CD4-positive, alpha-beta T cell (primary cell): Measurements from ENCODE around the gene NR2F1-AS1. TPM values are rescaled to one million over a fixed set of nuclear protein-coding genes. Genes with fewer than 3 reads are reported as not detected.

Experiments used
- ATAC-seq: fragments of 200-7000 bp; cut with Tn5 transposase; one replicate; pipeline ENCODE4 v1.10.0; 2022; ENCODE audit warnings: mild to moderate bottlenecking; ENCODE audit not compliant: poor library complexity
- CTCF ChIA-PET: fragments of 350-600 bp; sonication (Branson Sonifier 250); formaldehyde crosslinking; loops from one replicate; lab custom pipeline; 2021; ENCODE audit warnings: antibody characterized with exemption, inconsistent platforms; lab: Charles Lee
- POLR2A ChIA-PET: fragments of 350-600 bp; sonication (Branson Sonifier 250); formaldehyde crosslinking; loops from one replicate; lab custom pipeline; 2021; ENCODE audit warnings: antibody characterized with exemption, inconsistent platforms; lab: Charles Lee
- DNase-seq, 14 experiments: peaks; one replicate each; pipeline ENCODE4 v3.0.0-alpha.2; 2013 to 2020; ENCODE audit warnings: mixed read lengths in 2 of 14
- H3K27ac ChIP-seq, 2 donors: one replicate each; pipeline versions ENCODE4 v1.5.1 to v1.7.0; 2013; ENCODE audit warnings: low read length in 2 of 2, low read depth in 1 of 2, mild to moderate bottlenecking in 1 of 2
- H3K27me3 ChIP-seq, 2 experiments: 1 replicate in 1 of 2; 2 replicates in 1 of 2; pipeline versions ENCODE4 v1.6.1 to v1.7.0; 2013; ENCODE audit warnings: low read length in 2 of 2, control low read depth in 1 of 2, mild to moderate bottlenecking in 1 of 2, moderate library complexity in 1 of 2; ENCODE audit not compliant: insufficient read depth in 2 of 2, control insufficient read depth in 1 of 2
- H3K36me3 ChIP-seq: one replicate; pipeline ENCODE4 v1.6.1; 2013; ENCODE audit warnings: low read length, control low read depth; ENCODE audit not compliant: insufficient read depth
- H3K4me1 ChIP-seq: one replicate; pipeline ENCODE4 v1.6.1; 2013; ENCODE audit warnings: low read length, control low read depth; ENCODE audit not compliant: insufficient read depth
- H3K4me3 ChIP-seq: one replicate; pipeline ENCODE4 v1.5.1; 2013; ENCODE audit warnings: mild to moderate bottlenecking, low read length, moderate library complexity
- H3K9me3 ChIP-seq, 2 experiments: 1 replicate in 1 of 2; 2 replicates in 1 of 2; pipeline versions ENCODE4 v1.6.1 to v1.7.0; 2013; ENCODE audit warnings: low read length in 2 of 2, mild to moderate bottlenecking in 2 of 2, control low read depth in 1 of 2, moderate library complexity in 1 of 2; ENCODE audit not compliant: control insufficient read depth in 1 of 2, insufficient read depth in 1 of 2
- H3K27ac Mint-ChIP-seq: one replicate; pipeline ENCODE4 v1.8.0; 2020; ENCODE audit warnings: mixed read lengths
- H3K27me3 Mint-ChIP-seq: one replicate; pipeline ENCODE4 v1.8.0; 2021; ENCODE audit warnings: mixed read lengths
- H3K36me3 Mint-ChIP-seq: one replicate; pipeline ENCODE4 v1.8.0; 2021; ENCODE audit warnings: low read depth, mixed read lengths
- H3K4me1 Mint-ChIP-seq: one replicate; pipeline ENCODE4 v1.8.0; 2021; ENCODE audit warnings: low read depth, mixed read lengths
- H3K4me3 Mint-ChIP-seq: one replicate; pipeline ENCODE4 v1.8.0; 2020; ENCODE audit warnings: mild to moderate bottlenecking, mixed read lengths
- H3K9me3 Mint-ChIP-seq: one replicate; pipeline ENCODE4 v1.8.0; 2020; ENCODE audit warnings: mixed read lengths
- CTCF ChIP-seq: fragments of 200-600 bp; IDR thresholded peaks from one replicate; pipeline ENCODE4 v1.8.0; 2022; ENCODE audit warnings: antibody characterized with exemption, mild to moderate bottlenecking
- intact Hi-C, 2 experiments: fragments of 100-400 bp; cut with DNase I in 1 of 2; cut with micrococcal nuclease in 1 of 2; formaldehyde crosslinking; loops; one replicate each; pipeline versions ENCODE4 v1.15.1 to v1.9.0; 2023 to 2025; cut with DNase I, micrococcal nuclease
- total RNA-seq, 174 experiments: library from RNA in 2 of 174; stranded (reverse) in 2 of 174; gene quantifications; one replicate each; pipeline ENCODE4 v1.2.3 and lab custom pipeline; 2021 to 2026

Gene NR2F1-AS1
- total RNA-seq, 2 experiments from 2014 or later, result not detected

DNA sequence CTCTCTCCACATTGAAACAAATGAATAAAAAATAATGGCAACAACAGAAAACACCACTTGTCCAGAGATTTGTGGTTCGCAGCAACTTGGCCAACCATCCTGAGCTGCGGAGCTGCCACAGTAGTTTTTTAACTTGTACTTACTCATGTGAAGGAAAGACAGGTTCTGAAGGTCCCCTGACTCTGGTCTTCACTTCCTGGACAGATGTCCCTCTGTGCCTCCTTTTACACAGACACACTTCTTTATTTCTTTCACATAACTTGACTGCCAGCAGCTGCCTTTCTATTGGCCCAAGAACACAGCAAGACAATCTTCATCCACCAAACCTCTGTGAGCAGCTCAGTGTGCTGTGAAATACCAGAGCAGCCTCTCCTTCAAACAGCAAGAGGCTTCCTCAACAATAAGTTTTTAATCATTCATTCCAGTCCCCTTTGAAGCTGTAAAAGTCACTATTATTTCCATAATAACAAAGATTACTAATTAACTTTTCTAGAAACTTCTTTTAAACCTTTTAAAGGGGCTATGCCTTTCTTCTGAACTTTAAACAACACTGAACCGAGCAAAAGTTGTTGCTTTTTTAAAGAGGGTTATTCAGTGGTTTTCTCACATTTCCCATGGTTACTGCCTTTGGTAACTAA, 198.7 kb downstream of the NR2F1-AS1 start:
- DNase-seq (no peak), ATAC-seq (no peak)
- Mint-ChIP-seq H3K36me3 (no peaks in the 10 kb centered on the region), H3K4me1 (no peaks in the 10 kb centered on the region), H3K27ac (no peak overlapping the region), H3K9me3 (peaks cover 2% of the 10 kb centered on the region), H3K4me3 (no peak overlapping the region), H3K27me3 (no peaks in the 10 kb centered on the region)
- intact Hi-C loops, result no loop called here
- H3K9me3 ChIP-seq, result no peaks in the 10 kb centered on the region
- CTCF ChIA-PET, result no interaction called here
- no peaks in the 10 kb centered on the region for H3K4me1 ChIP-seq
- H3K27me3 ChIP-seq, result peaks cover 0 to 2% of the 10 kb centered on the region in 2 experiments
- POLR2A ChIA-PET, result no interaction called here
- TF ChIP-seq CTCF, result no peak
- no peak overlapping the region for H3K27ac ChIP-seq
- H3K4me3 ChIP-seq, result no peak overlapping the region
- H3K36me3 ChIP-seq, result no peaks in the 10 kb centered on the region

DNA sequence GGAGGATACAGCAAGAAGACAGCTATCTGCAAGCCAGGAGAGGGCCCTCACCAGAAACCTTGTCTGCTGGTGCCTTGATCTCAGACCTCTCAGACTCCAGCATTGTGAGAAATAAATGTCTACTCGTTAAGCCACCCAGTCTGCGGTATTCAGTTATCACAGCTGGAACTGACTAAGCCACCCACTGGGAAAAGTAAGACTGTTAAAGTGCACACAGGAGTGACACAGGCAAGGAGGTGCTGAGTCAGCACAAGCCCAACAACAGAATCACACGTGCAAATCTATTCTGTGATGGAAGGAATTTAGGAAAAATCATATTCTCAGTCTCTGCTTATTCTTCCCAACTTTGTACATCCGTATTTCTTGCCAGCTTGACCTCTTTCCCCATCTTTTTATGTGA, 200.0 kb downstream of the NR2F1-AS1 start:
- Mint-ChIP-seq H3K27ac (no peak overlapping the region), H3K27me3 (no peaks in the 10 kb centered on the region), H3K36me3 (no peaks in the 10 kb centered on the region), H3K9me3 (peaks cover 2% of the 10 kb centered on the region), H3K4me1 (no peaks in the 10 kb centered on the region), H3K4me3 (no peak overlapping the region)
- Histone ChIP-seq H3K36me3 (no peaks in the 10 kb centered on the region), H3K27me3 (peaks cover 0 to 2% of the 10 kb centered on the region in 2 experiments), H3K27ac (no peak overlapping the region), H3K4me3 (no peak overlapping the region), H3K4me1 (no peaks in the 10 kb centered on the region), H3K9me3 (no peaks in the 10 kb centered on the region)
- DNase-seq (no peak), ATAC-seq (no peak)
- intact Hi-C loops, result no loop called here
- TF ChIP-seq CTCF, result no peak
- ChIA-PET CTCF (no interaction called here), POLR2A (no interaction called here)

DNA sequence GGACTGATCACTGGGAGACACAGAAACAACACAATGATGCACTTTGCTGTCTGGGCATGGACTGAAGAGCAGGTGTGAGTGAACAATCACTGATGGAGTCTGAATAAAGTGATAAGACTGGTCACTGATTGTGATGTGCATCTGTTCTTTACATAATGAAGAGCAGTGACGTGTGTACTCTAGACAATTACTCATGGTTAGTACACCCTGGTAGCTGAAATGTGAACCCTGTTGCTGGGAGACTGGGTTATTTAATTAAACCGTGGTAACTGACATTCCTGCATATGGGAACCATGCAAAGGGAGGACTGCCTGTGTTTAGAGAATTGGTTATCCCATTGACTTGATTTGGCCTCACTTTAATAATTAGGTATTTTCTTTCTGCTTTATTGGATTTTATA, 202.9 kb downstream of the NR2F1-AS1 start:
- no peak overlapping the region for H3K4me3 ChIP-seq
- ATAC-seq (no peak), DNase-seq (no peak)
- H3K9me3 ChIP-seq, result peaks cover 0 to 6% of the 10 kb centered on the region in 2 experiments
- H3K4me1 Mint-ChIP-seq, result no peaks in the 10 kb centered on the region
- ChIA-PET CTCF (no interaction called here), POLR2A (no interaction called here)
- no peaks in the 10 kb centered on the region for H3K27me3 ChIP-seq
- no peak overlapping the region for H3K27ac ChIP-seq
- H3K36me3 ChIP-seq, result no peaks in the 10 kb centered on the region
- intact Hi-C loops, result no loop called here
- no peaks in the 10 kb centered on the region for H3K4me1 ChIP-seq
- no peak for TF ChIP-seq CTCF
- H3K9me3 Mint-ChIP-seq, result peaks cover 6% of the 10 kb centered on the region
- H3K4me3 Mint-ChIP-seq, result no peak overlapping the region
- no peaks in the 10 kb centered on the region for H3K36me3 Mint-ChIP-seq
- no peak overlapping the region for H3K27ac Mint-ChIP-seq
- no peaks in the 10 kb centered on the region for H3K27me3 Mint-ChIP-seq
